ENCODE results near the gene FOXD1. TPM values are rescaled to one million over a fixed set of nuclear protein-coding genes. Genes with fewer than 3 reads are reported as not detected.
"Not testable (repeated sequence)": the region's sequence is repeated elsewhere in the genome, so short reads cannot be mapped to it uniquely, and the experiment has no call there.

Gene FOXD1
- total and polyA plus RNA-seq, 12 donors = 1.1 to 6.5 (median 2.1) TPM

GRCh38 chr5:73480500-73480899, 31.9 kb upstream of the FOXD1 start:
- no peaks in the 10 kb centered on the region for H3K27me3 ChIP-seq
- H3K4me3 ChIP-seq = no peak overlapping the region
- DNase-seq = no peak
- no peaks in the 10 kb centered on the region for H3K9me3 ChIP-seq (replicated peaks in 1 of 3)
- TF ChIP-seq CTCF (IDR thresholded peaks at IDR 0.05) (no peak), POLR2A (IDR thresholded peaks at IDR 0.05) (no peak)
- H3K36me3 ChIP-seq (replicated peaks in 1 of 2) = no peaks in the 10 kb centered on the region
- 60 to 94% (median 79%) methylated on average over 1 of the region's 1 CpG for WGBS, 4 donors
- intact Hi-C loops (cut with DNase I) = no loop called here
- H3K27ac ChIP-seq = no peak overlapping the region
- no peaks in the 10 kb centered on the region for H3K4me1 ChIP-seq (replicated peaks in 1 of 2)

DNA sequence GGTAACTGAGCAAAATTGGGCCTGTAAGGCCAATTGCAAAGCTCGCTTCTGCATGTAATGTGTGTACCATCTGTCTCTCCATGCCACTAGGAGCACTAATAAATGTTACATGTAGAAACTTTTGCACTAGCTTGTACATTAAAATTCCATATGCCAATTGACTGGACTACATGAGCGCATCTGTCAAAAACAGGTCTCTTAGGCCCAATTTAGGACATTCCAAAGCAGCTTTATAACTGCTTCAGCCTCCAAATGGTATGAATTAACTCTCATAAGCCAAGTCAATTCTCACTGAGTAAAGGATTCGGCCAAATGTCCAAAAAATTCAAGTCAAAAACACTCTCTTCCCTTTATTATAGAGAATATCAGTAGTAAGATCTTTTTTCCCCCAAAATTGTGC, 23.5 kb upstream of the FOXD1 start:
- 54 to 88% (median 59%) methylated on average over 3 of the region's 3 CpGs for WGBS, 4 donors
- Histone ChIP-seq H3K4me1 (replicated peaks in 1 of 2) (no peaks in the 10 kb centered on the region), H3K27ac (no peak overlapping the region), H3K36me3 (replicated peaks in 1 of 2) (no peaks in the 10 kb centered on the region), H3K4me3 (no peak overlapping the region), H3K9me3 (replicated peaks in 1 of 3) (no peaks in the 10 kb centered on the region), H3K27me3 (no peaks in the 10 kb centered on the region)
- intact Hi-C loops (cut with DNase I) = no loop called here
- no peak for DNase-seq
- TF ChIP-seq POLR2A (IDR thresholded peaks at IDR 0.05) = no peak
- no peak for TF ChIP-seq CTCF (IDR thresholded peaks at IDR 0.05)

DNA sequence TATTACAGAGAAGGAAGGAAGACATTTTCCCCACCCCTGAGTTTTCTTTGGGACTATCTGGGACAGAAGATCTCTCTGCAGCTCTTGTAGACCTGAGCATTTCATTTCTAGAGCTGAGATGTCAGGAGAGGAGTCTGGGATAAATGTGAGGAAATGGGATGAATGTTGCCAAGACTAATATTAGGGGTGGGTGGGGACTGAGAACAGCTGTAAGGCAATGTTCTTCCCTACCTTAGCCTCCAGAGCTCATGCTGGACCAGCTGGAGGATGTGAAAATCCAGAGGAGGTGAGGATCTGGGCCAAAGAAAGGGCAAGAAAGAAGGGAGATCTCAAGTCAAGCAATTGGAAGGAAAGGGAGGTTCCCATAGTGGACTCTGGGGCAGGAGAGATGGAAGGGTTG, 23.1 kb upstream of the FOXD1 start:
- no peaks in the 10 kb centered on the region for H3K9me3 ChIP-seq (replicated peaks in 1 of 3)
- no peaks in the 10 kb centered on the region for H3K36me3 ChIP-seq (replicated peaks in 1 of 2)
- DNase-seq = no peak
- intact Hi-C loops (cut with DNase I) = no loop called here
- H3K4me3 ChIP-seq = no peak overlapping the region
- H3K27me3 ChIP-seq = no peaks in the 10 kb centered on the region
- H3K4me1 ChIP-seq (replicated peaks in 1 of 2) = no peaks in the 10 kb centered on the region
- TF ChIP-seq POLR2A (IDR thresholded peaks at IDR 0.05) (no peak), CTCF (IDR thresholded peaks at IDR 0.05) (no peak)
- H3K27ac ChIP-seq = no peak overlapping the region

DNA sequence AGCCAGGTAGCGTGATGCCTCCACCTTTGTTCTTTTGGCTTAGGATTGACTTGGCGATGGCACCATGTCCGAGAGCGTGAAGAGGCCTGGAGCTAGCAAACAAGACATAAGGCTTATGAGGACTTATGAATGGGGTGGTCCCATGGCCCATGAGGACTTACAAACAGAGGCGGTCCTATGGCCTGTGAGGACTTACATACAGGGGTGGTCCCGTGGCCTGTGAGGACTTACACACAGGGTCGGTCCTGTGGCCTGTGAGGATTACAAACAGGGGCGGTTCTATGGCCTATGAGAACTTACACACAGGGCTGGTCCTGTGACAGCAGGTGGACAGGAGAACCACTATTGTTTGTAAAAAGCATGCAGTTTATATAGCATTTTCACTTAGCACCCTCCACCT, 21.3 kb upstream of the FOXD1 start:
- no peak for TF ChIP-seq POLR2A (IDR thresholded peaks at IDR 0.05)
- TF ChIP-seq CTCF (IDR thresholded peaks at IDR 0.05) = no peak
- no peaks in the 10 kb centered on the region for H3K27me3 ChIP-seq
- intact Hi-C loops (cut with DNase I) = no loop called here
- WGBS, 4 donors = 92 to 95% (median 95%) methylated on average over 6 to 8 of the region's 8 CpGs
- H3K36me3 ChIP-seq (replicated peaks in 1 of 2) = no peaks in the 10 kb centered on the region
- no peaks in the 10 kb centered on the region for H3K4me1 ChIP-seq (replicated peaks in 1 of 2)
- H3K9me3 ChIP-seq (replicated peaks in 1 of 3) = no peaks in the 10 kb centered on the region
- H3K4me3 ChIP-seq = no peak overlapping the region
- no peak for DNase-seq
- no peak overlapping the region for H3K27ac ChIP-seq

GRCh38 chr5:73468638-73469037, 20.1 kb upstream of the FOXD1 start:
- 64 to 81% (median 71%) methylated on average over 3 of the region's 3 CpGs for WGBS, 4 donors
- H3K4me3 ChIP-seq; intact Hi-C loops (cut with DNase I); H3K27ac ChIP-seq; DNase-seq; H3K9me3 ChIP-seq (replicated peaks in 1 of 3); H3K36me3 ChIP-seq (replicated peaks in 1 of 2); H3K27me3 ChIP-seq; H3K4me1 ChIP-seq (replicated peaks in 1 of 2): not testable (repeated sequence)
